ENCODE data around the gene SEPHS1.
"Not testable (repeated sequence)": the region's sequence is repeated elsewhere in the genome, so short reads cannot be mapped to it uniquely, and the experiment has no call there.

SEPHS1 gene, protein sequence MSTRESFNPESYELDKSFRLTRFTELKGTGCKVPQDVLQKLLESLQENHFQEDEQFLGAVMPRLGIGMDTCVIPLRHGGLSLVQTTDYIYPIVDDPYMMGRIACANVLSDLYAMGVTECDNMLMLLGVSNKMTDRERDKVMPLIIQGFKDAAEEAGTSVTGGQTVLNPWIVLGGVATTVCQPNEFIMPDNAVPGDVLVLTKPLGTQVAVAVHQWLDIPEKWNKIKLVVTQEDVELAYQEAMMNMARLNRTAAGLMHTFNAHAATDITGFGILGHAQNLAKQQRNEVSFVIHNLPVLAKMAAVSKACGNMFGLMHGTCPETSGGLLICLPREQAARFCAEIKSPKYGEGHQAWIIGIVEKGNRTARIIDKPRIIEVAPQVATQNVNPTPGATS

DNA sequence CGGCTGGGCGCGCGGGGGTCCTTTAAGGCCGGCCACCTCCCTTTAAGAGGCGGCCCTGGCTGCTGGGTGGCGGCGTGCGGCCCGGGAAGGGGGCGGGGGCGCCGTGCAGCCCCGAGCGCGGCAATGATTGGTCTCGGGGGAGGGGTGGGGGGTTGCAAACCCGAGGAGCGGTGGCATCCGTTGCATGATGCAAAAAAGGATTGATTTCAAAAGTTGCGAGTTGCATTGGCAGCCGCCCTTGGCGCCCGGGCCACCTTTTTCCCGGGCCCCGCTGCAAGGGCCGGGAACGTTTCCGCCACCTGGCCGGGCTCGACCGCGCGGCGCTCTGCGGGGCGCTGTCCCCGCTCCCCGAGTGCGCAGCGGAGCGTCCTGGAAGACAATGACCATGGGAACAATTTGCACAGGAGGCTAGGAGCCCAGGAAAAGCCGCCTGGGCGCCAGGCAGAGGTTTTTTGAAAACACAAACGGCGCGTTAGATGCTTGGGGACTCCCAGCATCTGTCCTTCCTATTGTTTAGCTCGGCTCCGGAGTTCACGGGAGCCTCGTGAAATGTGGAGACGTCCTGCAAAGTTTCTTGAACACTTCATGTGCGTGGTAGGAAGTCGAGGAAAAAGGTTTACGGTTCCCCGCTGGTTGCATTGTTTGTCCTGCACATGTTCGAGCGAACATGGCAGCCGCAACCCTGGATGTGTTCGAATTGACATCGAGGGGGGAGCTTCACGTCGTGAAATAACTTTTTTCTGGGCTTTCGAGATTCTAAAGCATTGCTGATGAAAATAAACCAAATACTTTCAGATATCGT lies at the start of gene SEPHS1:
SEPHS1 (minus strand) TSS at position 78 of the 802 bp plus-strand sequence. CDS start 3,343 bp downstream, outside the sequence.
- peak; percentile 64 for DNase-seq

- DNase-seq: no peak
These were observed 49.0 kb upstream of the SEPHS1 start for GRCh38 chr10:13397052-13397451.

- no peak for DNase-seq
These were observed 48.3 kb upstream of the SEPHS1 start for GRCh38 chr10:13396369-13396768.

GRCh38 chr10:13395540-13395939 lies 47.4 kb upstream of the SEPHS1 start:
- no peak for DNase-seq

DNA sequence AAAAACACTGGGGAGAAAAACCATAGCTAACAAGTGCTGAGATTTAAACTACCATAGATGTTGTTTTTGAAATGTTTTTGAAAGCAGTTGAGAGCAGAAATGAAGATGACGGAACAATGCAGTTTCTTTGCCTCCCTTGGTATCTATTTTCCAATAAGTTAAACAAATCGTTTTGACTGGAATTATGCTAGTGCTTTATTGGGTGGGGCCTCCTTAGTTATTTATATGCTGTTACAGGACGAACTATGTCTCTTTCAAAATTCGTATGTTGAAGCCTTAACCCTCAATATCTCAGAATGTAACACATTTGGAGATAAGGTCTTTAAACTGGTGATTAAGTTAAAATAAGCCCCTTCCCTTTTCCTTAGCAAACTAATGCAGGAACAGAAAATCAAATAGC lies 45.5 kb upstream of the SEPHS1 start:
- no peak for DNase-seq

- DNase-seq: no peak
These were observed 44.6 kb upstream of the SEPHS1 start for GRCh38 chr10:13392701-13393100.

DNA sequence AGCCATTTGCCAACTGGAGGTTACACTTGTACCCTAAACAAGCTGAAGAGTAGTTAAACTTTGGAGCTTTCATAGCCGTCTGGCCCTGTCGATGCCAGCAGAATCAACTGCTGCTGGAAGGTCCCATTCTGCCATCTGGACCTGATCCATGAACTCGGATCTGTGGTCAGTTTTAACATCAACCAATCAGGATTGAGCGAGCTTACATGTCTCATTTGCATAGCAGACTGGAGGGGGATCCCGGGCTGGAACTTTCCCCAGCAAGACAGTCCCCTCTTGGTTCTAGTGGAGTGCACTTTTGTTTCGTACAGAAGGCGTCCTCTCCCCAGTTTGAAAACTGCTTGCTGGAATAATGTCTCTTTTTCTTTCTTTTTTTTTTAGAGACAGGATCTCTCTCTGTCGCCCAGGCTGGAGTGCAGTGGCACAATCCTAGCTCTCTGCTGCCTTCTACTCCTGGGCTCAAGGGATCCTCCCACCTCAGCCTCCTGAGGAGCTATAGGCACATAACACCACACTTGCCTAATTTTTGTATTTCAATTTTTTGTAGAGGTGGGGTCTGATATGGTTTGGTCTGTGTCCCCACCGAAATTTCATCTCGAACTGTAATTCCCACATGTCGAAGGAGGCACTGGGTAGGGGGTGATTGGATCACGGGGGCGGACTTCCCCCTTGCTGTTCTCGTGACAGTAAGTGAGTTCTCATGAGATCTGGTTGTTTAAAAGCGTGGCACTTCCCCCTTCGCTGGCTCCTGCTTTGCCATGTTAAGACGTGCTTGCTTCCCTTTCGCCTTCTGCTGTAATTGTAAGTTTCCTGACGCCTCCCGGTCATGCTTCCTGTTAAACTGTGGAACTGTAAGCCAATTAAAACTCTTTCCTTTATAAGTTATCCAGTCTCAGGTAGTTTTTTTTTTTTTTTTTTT lies 42.8 kb upstream of the SEPHS1 start:
- no peak for DNase-seq

- DNase-seq: no peak
These were observed 40.6 kb upstream of the SEPHS1 start for GRCh38 chr10:13388478-13389230.

- no peak for DNase-seq
These were observed 37.9 kb upstream of the SEPHS1 start for GRCh38 chr10:13386021-13386420.

DNA sequence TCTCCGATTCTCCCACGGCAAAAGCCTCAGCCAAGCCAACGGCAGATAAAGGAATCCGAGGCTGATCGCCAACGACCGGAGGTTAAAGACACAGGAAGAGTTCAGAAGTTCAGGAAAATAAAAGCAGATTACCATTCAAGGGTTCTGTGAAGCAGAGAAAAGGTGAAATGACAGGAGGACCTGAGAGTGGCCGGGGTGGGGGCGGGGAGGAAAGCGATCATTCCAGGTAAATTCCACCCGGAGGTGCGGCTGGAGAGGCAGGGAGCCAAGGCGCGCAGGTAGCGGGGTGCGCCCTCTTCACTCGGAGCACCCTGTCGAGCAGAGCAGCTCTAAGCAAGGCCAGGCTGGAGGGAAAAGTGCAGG lies 35.3 kb upstream of the SEPHS1 start:
- DNase-seq: peak; percentile 34

- peak; percentile 34 for DNase-seq
These were observed 34.8 kb upstream of the SEPHS1 start for GRCh38 chr10:13382703-13383398.

DNA sequence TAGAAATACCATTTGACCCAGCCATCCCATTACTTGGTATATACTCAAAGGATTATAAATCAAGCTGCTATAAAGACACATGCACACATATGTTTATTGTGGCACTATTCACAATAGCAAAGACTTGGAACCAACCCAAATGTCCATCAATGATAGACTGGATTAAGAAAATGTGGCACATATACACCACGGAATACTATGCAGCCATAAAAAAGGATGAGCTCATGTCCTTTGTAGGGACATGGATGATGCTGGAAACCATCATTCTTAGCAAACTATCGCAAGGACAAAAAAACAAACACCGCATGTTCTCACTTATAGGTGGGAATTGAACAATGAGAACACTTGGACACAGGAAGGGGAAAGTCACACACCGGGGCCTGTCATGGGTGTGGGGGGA lies 31.0 kb upstream of the SEPHS1 start:
- DNase-seq: not testable (repeated sequence)

GRCh38 chr10:13376746-13377145 lies 28.7 kb upstream of the SEPHS1 start:
- DNase-seq: no peak

GRCh38 chr10:13376297-13376696 lies 28.2 kb upstream of the SEPHS1 start:
- DNase-seq: no peak

DNA sequence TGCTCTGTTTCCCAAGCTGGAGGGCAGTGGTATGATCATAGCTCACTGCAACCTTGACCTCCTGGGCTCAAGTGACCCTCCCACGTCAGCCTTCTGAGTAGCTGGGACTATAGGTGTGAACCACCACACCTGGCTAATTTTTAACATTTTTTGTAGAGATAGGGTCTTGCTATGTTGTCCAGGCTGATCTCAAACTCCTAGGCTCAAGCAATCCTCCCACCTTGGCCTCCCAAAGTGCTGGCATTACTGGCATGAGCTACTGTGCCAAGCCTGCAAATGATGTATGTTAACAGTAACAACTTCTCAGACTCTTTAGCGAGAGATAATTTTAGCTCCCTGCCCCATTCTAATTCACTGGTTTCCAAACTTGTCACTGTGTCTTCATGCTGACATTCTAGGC lies 27.7 kb upstream of the SEPHS1 start:
- DNase-seq: no peak

DNA sequence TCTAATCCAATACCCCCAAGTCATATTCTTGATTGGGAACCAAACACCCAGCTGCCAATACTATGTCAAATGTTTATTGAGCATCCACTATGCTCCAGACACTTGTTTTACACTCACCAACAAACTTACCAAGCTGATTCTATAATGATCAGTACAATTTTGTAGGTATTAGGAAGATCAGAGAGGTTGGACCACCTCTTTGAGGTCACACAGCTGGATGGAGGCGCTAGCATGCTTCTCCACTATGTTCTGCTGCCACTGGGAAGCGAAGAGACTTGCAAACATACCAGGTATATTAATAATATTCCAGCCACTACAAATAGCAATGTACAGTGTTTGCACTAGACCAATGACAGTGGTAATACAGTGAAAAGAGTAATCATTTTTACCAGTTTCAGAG lies 25.6 kb upstream of the SEPHS1 start:
- no peak for DNase-seq

- no peak for DNase-seq
These were observed 24.4 kb upstream of the SEPHS1 start for GRCh38 chr10:13372524-13372923.

DNA sequence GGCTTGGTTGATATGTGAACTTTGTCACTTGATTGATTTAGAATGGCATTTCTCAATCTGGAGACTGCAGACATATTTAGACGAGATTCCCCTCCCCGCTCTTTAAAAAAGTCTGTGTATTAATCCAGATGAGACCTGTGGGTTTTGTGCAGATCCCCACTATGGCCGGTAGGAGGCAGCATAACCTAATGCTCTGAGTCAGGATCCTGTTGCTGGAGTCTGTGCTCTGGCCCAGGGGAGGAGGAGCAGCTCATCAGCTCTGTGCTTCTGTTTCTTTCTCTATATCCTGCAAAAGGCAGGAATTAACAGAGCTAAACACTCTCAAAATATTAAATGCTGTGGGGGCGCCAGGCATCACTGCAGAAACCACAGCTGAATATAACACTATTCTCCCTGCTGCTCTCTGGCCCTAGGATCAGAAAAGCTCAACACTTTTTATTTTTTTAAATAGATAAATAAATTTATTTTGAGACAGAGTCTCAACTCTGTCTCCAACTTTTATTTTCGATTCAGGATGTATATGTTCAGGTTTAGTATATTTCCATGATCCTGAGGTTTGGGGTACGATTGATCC lies 23.9 kb upstream of the SEPHS1 start:
- peak; percentile 56 for DNase-seq

DNA sequence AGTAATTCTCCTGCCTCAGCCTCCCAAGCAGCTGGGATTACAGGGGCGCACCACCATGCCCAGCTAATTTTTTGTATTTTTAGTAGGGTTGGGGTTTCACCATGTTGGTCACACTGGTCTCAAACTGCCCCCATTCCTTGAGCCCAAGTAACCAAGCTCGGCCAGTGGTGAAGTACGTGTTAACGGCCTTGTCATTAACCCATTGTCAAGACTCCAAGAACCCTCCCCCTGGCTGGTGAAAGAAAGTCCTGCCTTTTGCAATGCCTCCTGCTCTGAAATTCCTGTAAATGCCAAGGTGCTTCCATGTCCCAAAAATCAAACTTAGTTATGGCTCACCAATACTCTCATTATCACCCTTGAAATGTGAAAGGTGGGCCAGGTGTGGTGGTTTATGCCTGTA lies 18.8 kb upstream of the SEPHS1 start:
- DNase-seq: no peak

DNA sequence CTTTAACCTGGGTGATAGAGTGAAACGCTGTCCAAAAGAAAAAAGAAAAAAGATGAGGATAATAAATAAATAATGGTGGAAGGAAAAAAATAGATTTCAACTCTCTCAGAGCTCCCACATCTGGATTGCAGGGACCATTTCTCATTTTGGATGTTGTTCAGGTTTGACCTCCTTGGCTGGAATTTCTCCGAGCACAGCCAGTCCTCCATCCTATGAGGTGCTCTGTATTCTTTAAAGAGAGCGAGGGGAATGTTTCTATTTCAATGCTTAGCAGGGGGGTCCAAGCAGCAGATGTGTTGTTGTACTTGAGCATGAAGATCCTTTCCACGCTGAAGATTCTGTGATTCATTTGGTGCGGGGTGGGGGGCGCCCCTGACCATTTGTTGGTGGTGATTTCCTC lies 17.7 kb upstream of the SEPHS1 start:
- no peak for DNase-seq

GRCh38 chr10:13365243-13365642 lies 17.1 kb upstream of the SEPHS1 start:
- DNase-seq: no peak
